HepG2 (cell line): ENCODE data around the gene FBXO7. TPM values are rescaled to one million over a fixed set of nuclear protein-coding genes. Genes with fewer than 3 reads are reported as not detected.

Experiments used
- ATAC-seq: fragments of 200-7000 bp; cut with Tn5 transposase; 3 replicates; pipeline ENCODE4 v1.9.1; 2020; ENCODE audit warnings: mild to moderate bottlenecking, moderate library complexity
- BruUV-seq: library from RNA; stranded (reverse); fragments of 400-500 nt; replicated peaks from 2 replicates; lab custom pipeline; 2021; lab: Mats Ljungman, UMichigan
- CTCF ChIA-PET: fragments of 300-600 bp; formaldehyde crosslinking; extraction: SDS; loops from one replicate; lab custom pipeline; 2021; ENCODE audit warnings: low total read pairs, inconsistent platforms, low intra/inter-chr PET ratio; lab: Yijun Ruan, JAX
- POLR2A ChIA-PET: fragments of 350-600 bp; sonication (Branson Sonifier 250); formaldehyde crosslinking; loops from one replicate; lab custom pipeline; 2020; ENCODE audit warnings: antibody characterized with exemption, inconsistent platforms; lab: Yijun Ruan, JAX
- DNase-seq: peaks from one replicate; pipeline ENCODE4 v3.0.0-alpha.2; 2015; ENCODE audit warnings: low spot score
- FAIRE-seq: peaks from 3 replicates; lab custom pipeline; 2011; peaks lifted over from hg19 to GRCh38; lab: Jason Lieb, UNC
- H2AFZ ChIP-seq: one replicate; pipeline ENCODE4 v1.6.1; 2011; ENCODE audit warnings: low read length, inconsistent platforms
- H3K27ac ChIP-seq: fragments of 300-600 bp; 3 replicates; pipeline ENCODE4 v1.8.0; 2011; ENCODE audit warnings: mixed run types, mild to moderate bottlenecking, mixed read lengths, low read length, inconsistent platforms; ENCODE audit not compliant: insufficient read depth; ENCODE audit errors: extremely low read length
- H3K27me3 ChIP-seq, 2 experiments: fragments of 200-600 bp in 1 of 2; 2 replicates in 1 of 2; 3 replicates in 1 of 2; pipeline versions ENCODE4 v1.6.0 to v1.8.0; 2011; ENCODE audit warnings: low read length in 2 of 2, mild to moderate bottlenecking in 2 of 2, moderate library complexity in 2 of 2, inconsistent platforms in 1 of 2; ENCODE audit not compliant: insufficient read depth in 2 of 2, control insufficient read depth in 1 of 2
- H3K36me3 ChIP-seq, 2 experiments: fragments of 200-600 bp in 1 of 2; replicated peaks in 1 of 2; 2 replicates in 1 of 2; 3 replicates in 1 of 2; pipeline versions ENCODE4 v1.5.1 to v1.8.0; 2011; ENCODE audit warnings: low read length in 2 of 2, inconsistent platforms in 1 of 2; ENCODE audit not compliant: insufficient read depth in 2 of 2, control insufficient read depth in 1 of 2
- H3K4me1 ChIP-seq: 2 replicates; pipeline ENCODE4 v1.5.1; 2012; ENCODE audit warnings: low read length, inconsistent platforms; ENCODE audit not compliant: insufficient read depth
- H3K4me2 ChIP-seq: 2 replicates; pipeline ENCODE4 v1.6.0; 2011; ENCODE audit warnings: low read depth, low read length, inconsistent platforms
- H3K4me3 ChIP-seq, 3 experiments: fragments of 200-600 bp in 1 of 3; sonication (generic), shearing (Covaris generic) in 1 of 3; replicated peaks in 1 of 3; 2 replicates each; pipeline ENCODE4 v1.5.1; 2011 to 2016; ENCODE audit warnings: low read length in 3 of 3, inconsistent platforms in 2 of 3, low read depth in 2 of 3, mild to moderate bottlenecking in 2 of 3, control low read depth in 1 of 3, mixed read lengths in 1 of 3; ENCODE audit not compliant: insufficient read depth in 1 of 3
- H3K79me2 ChIP-seq: one replicate; pipeline ENCODE4 v1.6.1; 2011; ENCODE audit warnings: low read length, inconsistent platforms; ENCODE audit not compliant: insufficient read depth
- H3K9ac ChIP-seq: 2 replicates; pipeline ENCODE4 v1.6.0; 2011; ENCODE audit warnings: mild to moderate bottlenecking, low read depth, low read length, inconsistent platforms; ENCODE audit not compliant: insufficient read depth
- H3K9me3 ChIP-seq: 2 replicates; pipeline ENCODE4 v1.5.1; 2012; ENCODE audit warnings: mild to moderate bottlenecking, low read length
- H4K20me1 ChIP-seq: 2 replicates; pipeline ENCODE4 v1.6.0; 2011; ENCODE audit warnings: inconsistent platforms, mild to moderate bottlenecking, low read length, moderate library complexity; ENCODE audit not compliant: insufficient read depth
- ASH2L ChIP-seq: fragments of 300-600, 200-600 bp; sonication (generic); IDR thresholded peaks from 2 replicates; pipeline ENCODE4 v1.7.0; 2017; ENCODE audit warnings: low read depth, mild to moderate bottlenecking, moderate library complexity, mixed read lengths, low read length; ENCODE audit not compliant: insufficient read length
- BRD4 ChIP-seq: sonication (generic); formaldehyde crosslinking; IDR thresholded peaks from 2 replicates; pipeline ENCODE4 v1.4.0; 2020; ENCODE audit warnings: missing genetic modification reagents
- CSRNP2 ChIP-seq: sonication (generic); formaldehyde crosslinking; conservative IDR thresholded peaks from 2 replicates; pipeline ENCODE4 v1.8.0; 2022; ENCODE audit warnings: low read depth, missing genetic modification reagents
- GABPA ChIP-seq, 2 experiments: IDR thresholded peaks; 2 replicates each; pipeline ENCODE4 v1.6.1; 2011 to 2016; ENCODE audit warnings: low read depth in 2 of 2, low read length in 1 of 2, missing biosample characterization in 1 of 2, missing genetic modification characterization in 1 of 2
- HHEX ChIP-seq: IDR thresholded peaks from 2 replicates; pipeline ENCODE4 v1.6.1; 2016; ENCODE audit warnings: control low read depth
- LRRFIP1 ChIP-seq: sonication (generic); formaldehyde crosslinking; conservative IDR thresholded peaks from 2 replicates; pipeline ENCODE4 v1.4.0; 2020; ENCODE audit warnings: missing genetic modification reagents
- NAIF1 ChIP-seq: sonication (generic); formaldehyde crosslinking; IDR thresholded peaks from 2 replicates; pipeline ENCODE4 v1.5.0; 2020; ENCODE audit warnings: mild to moderate bottlenecking, missing genetic modification reagents, borderline replicate concordance
- PTBP1 ChIP-seq: fragments of 200-400 bp; formaldehyde crosslinking; IDR thresholded peaks from 2 replicates; pipeline ENCODE4 v1.6.1; 2018; ENCODE audit warnings: low read length, low read depth; ENCODE audit not compliant: poor library complexity, severe bottlenecking
- TCF12 ChIP-seq, 2 experiments: fragments of 450-650 bp in 1 of 2; sonication (generic) in 1 of 2; formaldehyde crosslinking in 1 of 2; IDR thresholded peaks; 2 replicates each; pipeline versions ENCODE4 v1.6.1 to v1.8.0; 2017 to 2022; ENCODE audit warnings: antibody characterized with exemption in 1 of 2, mild to moderate bottlenecking in 1 of 2, missing genetic modification reagents in 1 of 2, moderate library complexity in 1 of 2
- ZNF703 ChIP-seq: sonication (generic); formaldehyde crosslinking; IDR thresholded peaks from 2 replicates; pipeline ENCODE4 v1.5.1; 2020; ENCODE audit warnings: missing genetic modification reagents, mild to moderate bottlenecking, moderate library complexity, borderline replicate concordance
- WGBS: methylation state at CpG from one replicate; pipeline ENCODE4 v1.1.6; 2017; ENCODE audit warnings: low lambda C conversion rate; 5-methylcytosine and 5-hydroxymethylcytosine counted together
- in situ Hi-C: cut with HindIII; loops from 2 replicates; pipeline ENCODE4 v1.10.0; 2017; ENCODE audit warnings: low pct_unique_long_range_greater_than_20kb; ENCODE audit not compliant: extremely low pct_ligation_motif_present
- intact Hi-C: fragments of 100-400 bp; cut with micrococcal nuclease; formaldehyde crosslinking; loops from one replicate; pipeline ENCODE4 v1.10.0; 2022; ENCODE audit not compliant: unreplicated experiment
- polyA plus RNA-seq, 8 experiments: library from polyadenylated mRNA; depleted of rRNA in 3 of 8; stranded (reverse) in 7 of 8; unstranded in 1 of 8; fragments of >200 nt; fragmentation: Illumina TruSeq in 4 of 8; extraction: Trizol in 4 of 8; gene quantifications; 2 replicates each; pipeline versions ENCODE4 v1.2.1 to v1.2.3, GENCODE V29; 2011 to 2016; ENCODE audit warnings: low read depth in 4 of 8, missing spikeins in 1 of 8, mixed read lengths in 1 of 8; ENCODE audit not compliant: insufficient read depth in 1 of 8
- total RNA-seq, 5 experiments: library from RNA; depleted of rRNA; stranded (reverse); fragments of >200 nt; fragmentation: Illumina TruSeq; extraction: Trizol; gene quantifications; 2 replicates each; pipeline ENCODE4 v1.2.3, GENCODE V29; 2016; ENCODE audit warnings: low read depth in 1 of 5
- TF ChIP-seq, protein P1 (sequence below): IDR thresholded peaks from 2 replicates; pipeline ENCODE4 v1.6.1; 2016; ENCODE audit warnings: low read depth, control low read depth
- TF ChIP-seq, protein P2 (sequence below), 2 experiments: IDR thresholded peaks; 2 replicates each; pipeline ENCODE4 v1.6.1; 2011 to 2012; ENCODE audit warnings: low read length in 2 of 2, borderline replicate concordance in 1 of 2, low read depth in 1 of 2, mild to moderate bottlenecking in 1 of 2, moderate library complexity in 1 of 2

FBXO7 gene
- total and polyA plus RNA-seq, 2 of the 13 experiments (the other 11 are each of a cell fraction or from before 2014, with no cell fraction given): 105 to 172 TPM

DNA sequence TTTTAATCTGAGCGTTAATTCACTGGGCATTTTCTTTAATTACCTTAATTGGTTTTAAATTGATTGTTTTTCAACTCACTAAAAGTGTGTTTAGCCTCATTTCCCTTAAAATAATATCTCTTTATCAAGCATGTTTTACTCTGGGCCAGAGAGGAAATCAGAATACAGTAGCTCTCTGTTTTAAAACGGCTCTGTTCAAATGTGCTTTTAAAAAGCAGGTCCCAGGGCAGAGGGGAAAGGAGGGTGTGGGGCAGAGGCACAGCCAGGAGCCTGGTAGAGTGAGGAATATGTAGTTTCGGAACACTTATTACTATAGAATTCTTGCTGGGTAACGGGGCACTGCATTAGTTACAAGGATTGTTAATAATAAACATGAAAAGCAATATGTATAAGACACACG lies 47.6 kb downstream of the FBXO7 start (continued):
- no peak for TF ChIP-seq LRRFIP1 (CRISPR knock-in tag)

- ChIA-PET POLR2A (interaction anchor here (1.3 to 8.1 kb wide), 2 partner anchors 18 to 267 kb away, joined by 3 to 108 read pairs; no protein-coding TSS in a partner anchor), CTCF (no interaction called here)
- intact Hi-C loops: no loop called here
These were observed 53.1 kb downstream of the FBXO7 start for GRCh38 chr22:32527756-32528155.

More at GRCh38 chr22:32527756-32528155, 53.1 kb downstream of the FBXO7 start:
- Histone ChIP-seq H3K9ac (no peak overlapping the region), H3K4me1 (peaks cover 50% of the 10 kb centered on the region), H3K27me3 (no peaks in the 10 kb centered on the region), H3K79me2 (no peaks in the 10 kb centered on the region), H3K27ac (no peak overlapping the region), H3K4me3 (no peak overlapping the region), H3K9me3 (no peaks in the 10 kb centered on the region), H3K36me3 (no peaks in the 10 kb centered on the region), H2AFZ (no peak overlapping the region), H4K20me1 (no peaks in the 10 kb centered on the region), H3K4me2 (no peak overlapping the region)
- DNase-seq (no peak), FAIRE-seq (no peak), ATAC-seq (no peak)
- TF ChIP-seq TCF12 (IDR thresholded peaks at IDR 0.05) (no peak), TCF12 (CRISPR knock-in tag; IDR thresholded peaks at IDR 0.05) (no peak), NAIF1 (CRISPR knock-in tag) (no peak), PTBP1 (no peak), CSRNP2 (CRISPR knock-in tag) (no peak), BRD4 (CRISPR knock-in tag) (no peak), HHEX (no peak), ASH2L (no peak), ZNF703 (no peak), GABPA (IDR thresholded peaks at IDR 0.05; ENCODE audit: low read depth, low read length) (no peak), GABPA (CRISPR knock-in tag; IDR thresholded peaks at IDR 0.05; ENCODE audit: low read depth) (no peak)
- TF ChIP-seq, protein P1, sequence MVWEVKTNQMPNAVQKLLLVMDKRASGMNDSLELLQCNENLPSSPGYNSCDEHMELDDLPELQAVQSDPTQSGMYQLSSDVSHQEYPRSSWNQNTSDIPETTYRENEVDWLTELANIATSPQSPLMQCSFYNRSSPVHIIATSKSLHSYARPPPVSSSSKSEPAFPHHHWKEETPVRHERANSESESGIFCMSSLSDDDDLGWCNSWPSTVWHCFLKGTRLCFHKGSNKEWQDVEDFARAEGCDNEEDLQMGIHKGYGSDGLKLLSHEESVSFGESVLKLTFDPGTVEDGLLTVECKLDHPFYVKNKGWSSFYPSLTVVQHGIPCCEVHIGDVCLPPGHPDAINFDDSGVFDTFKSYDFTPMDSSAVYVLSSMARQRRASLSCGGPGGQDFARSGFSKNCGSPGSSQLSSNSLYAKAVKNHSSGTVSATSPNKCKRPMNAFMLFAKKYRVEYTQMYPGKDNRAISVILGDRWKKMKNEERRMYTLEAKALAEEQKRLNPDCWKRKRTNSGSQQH (CRISPR knock-in tag): no peak
- TF ChIP-seq, protein P2, sequence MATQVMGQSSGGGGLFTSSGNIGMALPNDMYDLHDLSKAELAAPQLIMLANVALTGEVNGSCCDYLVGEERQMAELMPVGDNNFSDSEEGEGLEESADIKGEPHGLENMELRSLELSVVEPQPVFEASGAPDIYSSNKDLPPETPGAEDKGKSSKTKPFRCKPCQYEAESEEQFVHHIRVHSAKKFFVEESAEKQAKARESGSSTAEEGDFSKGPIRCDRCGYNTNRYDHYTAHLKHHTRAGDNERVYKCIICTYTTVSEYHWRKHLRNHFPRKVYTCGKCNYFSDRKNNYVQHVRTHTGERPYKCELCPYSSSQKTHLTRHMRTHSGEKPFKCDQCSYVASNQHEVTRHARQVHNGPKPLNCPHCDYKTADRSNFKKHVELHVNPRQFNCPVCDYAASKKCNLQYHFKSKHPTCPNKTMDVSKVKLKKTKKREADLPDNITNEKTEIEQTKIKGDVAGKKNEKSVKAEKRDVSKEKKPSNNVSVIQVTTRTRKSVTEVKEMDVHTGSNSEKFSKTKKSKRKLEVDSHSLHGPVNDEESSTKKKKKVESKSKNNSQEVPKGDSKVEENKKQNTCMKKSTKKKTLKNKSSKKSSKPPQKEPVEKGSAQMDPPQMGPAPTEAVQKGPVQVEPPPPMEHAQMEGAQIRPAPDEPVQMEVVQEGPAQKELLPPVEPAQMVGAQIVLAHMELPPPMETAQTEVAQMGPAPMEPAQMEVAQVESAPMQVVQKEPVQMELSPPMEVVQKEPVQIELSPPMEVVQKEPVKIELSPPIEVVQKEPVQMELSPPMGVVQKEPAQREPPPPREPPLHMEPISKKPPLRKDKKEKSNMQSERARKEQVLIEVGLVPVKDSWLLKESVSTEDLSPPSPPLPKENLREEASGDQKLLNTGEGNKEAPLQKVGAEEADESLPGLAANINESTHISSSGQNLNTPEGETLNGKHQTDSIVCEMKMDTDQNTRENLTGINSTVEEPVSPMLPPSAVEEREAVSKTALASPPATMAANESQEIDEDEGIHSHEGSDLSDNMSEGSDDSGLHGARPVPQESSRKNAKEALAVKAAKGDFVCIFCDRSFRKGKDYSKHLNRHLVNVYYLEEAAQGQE (IDR thresholded peaks at IDR 0.05; ENCODE audit: borderline replicate concordance in 1 of 2, low read depth in 1 of 2, low read length in 2 of 2): no peak
- 81% methylated on average over 5 of the region's 5 CpGs for WGBS
- in situ Hi-C loops: loop anchor here (5.0 to 25.0 kb wide), 4 partner anchors 135 to 685 kb away; no protein-coding TSS in a partner anchor
- BruUV-seq: no TSS peak
